OCI-LY3 (cell line): ENCODE results near the gene BHMT.
"Not testable (repeated sequence)": the region's sequence is repeated elsewhere in the genome, so short reads cannot be mapped to it uniquely, and the experiment has no call there.

ENCODE experiments used
- EZH2phosphoT487 ChIP-seq: fragments of 200-600 bp; shearing (Covaris generic); IDR thresholded peaks from 2 replicates; pipeline ENCODE4 v1.6.1; 2018; ENCODE audit warnings: antibody characterized with exemption, mixed run types, low read depth
- TF ChIP-seq, protein P1 (sequence below): fragments of 200-600, 300-600 bp; sonication (generic); IDR thresholded peaks from 2 replicates; pipeline ENCODE4 v1.5.1; 2014; ENCODE audit warnings: antibody characterized with exemption, low read length, low read depth

DNA sequence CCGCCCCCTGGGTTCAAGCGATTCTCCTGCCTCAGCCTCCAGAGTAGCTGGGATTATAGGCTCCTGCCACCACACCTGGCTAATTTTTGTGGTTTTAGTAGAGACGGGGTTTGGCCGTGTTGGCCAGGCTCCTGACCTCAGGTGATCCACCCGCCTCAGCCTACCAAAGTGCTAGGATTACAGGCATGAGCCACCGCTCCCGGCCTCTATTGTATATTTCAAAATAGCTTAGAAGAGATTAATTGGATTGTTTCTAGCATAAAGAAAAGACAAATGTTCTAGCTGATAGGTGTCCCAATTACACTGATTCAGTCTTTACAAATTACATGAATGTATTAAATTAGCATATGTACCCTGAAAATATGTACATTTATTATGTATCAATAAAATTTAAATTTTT lies 50.0 kb downstream of the BHMT start:
- TF ChIP-seq, protein P1, sequence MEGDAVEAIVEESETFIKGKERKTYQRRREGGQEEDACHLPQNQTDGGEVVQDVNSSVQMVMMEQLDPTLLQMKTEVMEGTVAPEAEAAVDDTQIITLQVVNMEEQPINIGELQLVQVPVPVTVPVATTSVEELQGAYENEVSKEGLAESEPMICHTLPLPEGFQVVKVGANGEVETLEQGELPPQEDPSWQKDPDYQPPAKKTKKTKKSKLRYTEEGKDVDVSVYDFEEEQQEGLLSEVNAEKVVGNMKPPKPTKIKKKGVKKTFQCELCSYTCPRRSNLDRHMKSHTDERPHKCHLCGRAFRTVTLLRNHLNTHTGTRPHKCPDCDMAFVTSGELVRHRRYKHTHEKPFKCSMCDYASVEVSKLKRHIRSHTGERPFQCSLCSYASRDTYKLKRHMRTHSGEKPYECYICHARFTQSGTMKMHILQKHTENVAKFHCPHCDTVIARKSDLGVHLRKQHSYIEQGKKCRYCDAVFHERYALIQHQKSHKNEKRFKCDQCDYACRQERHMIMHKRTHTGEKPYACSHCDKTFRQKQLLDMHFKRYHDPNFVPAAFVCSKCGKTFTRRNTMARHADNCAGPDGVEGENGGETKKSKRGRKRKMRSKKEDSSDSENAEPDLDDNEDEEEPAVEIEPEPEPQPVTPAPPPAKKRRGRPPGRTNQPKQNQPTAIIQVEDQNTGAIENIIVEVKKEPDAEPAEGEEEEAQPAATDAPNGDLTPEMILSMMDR: not testable (repeated sequence)
- TF ChIP-seq EZH2phosphoT487: not testable (repeated sequence)
